Progenitor cell of endocrine pancreas (in vitro differentiated cells): Measurements from ENCODE around the gene KRTAP3-3. TPM values are rescaled to one million over a fixed set of nuclear protein-coding genes. Genes with fewer than 3 reads are reported as not detected.
"Not testable (repeated sequence)": the region's sequence is repeated elsewhere in the genome, so short reads cannot be mapped to it uniquely, and the experiment has no call there.

Experiments used
- DNase-seq: peaks from one replicate; pipeline ENCODE4 v3.0.0; 2021; ENCODE audit warnings: low spot score; ENCODE audit not compliant: unreplicated experiment
- H3K27ac Mint-ChIP-seq: 2 replicates; pipeline ENCODE4 v1.8.0; 2021; ENCODE audit warnings: mild to moderate bottlenecking, moderate library complexity, mixed read lengths
- H3K27me3 Mint-ChIP-seq: 2 replicates; pipeline ENCODE4 v1.8.0; 2021; ENCODE audit warnings: mixed read lengths
- H3K36me3 Mint-ChIP-seq: 2 replicates; pipeline ENCODE4 v1.8.0; 2022; ENCODE audit warnings: mixed read lengths; ENCODE audit not compliant: insufficient read depth
- H3K4me1 Mint-ChIP-seq: 2 replicates; pipeline ENCODE4 v1.8.0; 2021; ENCODE audit warnings: low read depth, mixed read lengths
- H3K4me3 Mint-ChIP-seq: 2 replicates; pipeline ENCODE4 v1.8.0; 2021; ENCODE audit warnings: low read depth, mild to moderate bottlenecking, moderate library complexity, mixed read lengths
- H3K9me3 Mint-ChIP-seq: 2 replicates; pipeline ENCODE4 v1.8.0; 2021; ENCODE audit warnings: low read depth, mixed read lengths
- CTCF ChIP-seq: fragments of 200-600 bp; sonication (generic); IDR thresholded peaks from one replicate; pipeline ENCODE4 v1.5.0; 2021; ENCODE audit warnings: antibody characterized with exemption, mild to moderate bottlenecking; ENCODE audit not compliant: unreplicated experiment
- long read RNA-seq: library from polyadenylated mRNA; unstranded; transcript quantifications from one replicate; pipeline ENCODE4 v2.0.0, GENCODE V29; 2020
- total RNA-seq: library from RNA; stranded (reverse); gene quantifications from 2 replicates; pipeline ENCODE4 v1.2.1, GENCODE V29; 2021

Gene KRTAP3-3
- total RNA-seq = not detected in 2 replicates
- long read RNA-seq = 0 reads

- Mint-ChIP-seq H3K9me3 (peaks cover 3% of the 10 kb centered on the region), H3K4me3 (no peak within 1 kb of the TSS), H3K4me1 (peaks cover 11% of the 10 kb centered on the region), H3K36me3 (no peaks in the 10 kb centered on the region), H3K27ac (peak within 1 kb of the TSS; percentile 35), H3K27me3 (no peaks in the 10 kb centered on the region)
- DNase-seq = no peak
- no peak for TF ChIP-seq CTCF
Observed at GRCh38 chr17:40993839-40994238, at the start of gene KRTAP3-3. Gene KRTAP3-3 (minus strand): TSS chr17:40994164. CDS start chr17:40994097, 67 bp downstream.

GRCh38 chr17:41042953-41043352 lies 49.0 kb upstream of the KRTAP3-3 start:
- no peak for DNase-seq
- TF ChIP-seq CTCF = no peak
- Mint-ChIP-seq H3K27ac (no peak overlapping the region), H3K4me1 (peaks cover 3% of the 10 kb centered on the region), H3K4me3 (no peak overlapping the region), H3K36me3 (no peaks in the 10 kb centered on the region), H3K9me3 (peaks cover 13% of the 10 kb centered on the region), H3K27me3 (no peaks in the 10 kb centered on the region)

GRCh38 chr17:41040783-41041571 lies 47.0 kb upstream of the KRTAP3-3 start, which contains the start of gene KRTAP1-1:
Gene KRTAP1-1 (minus strand): TSS chr17:41041450. CDS start chr17:41041397, 53 bp downstream.
- not testable (repeated sequence) for H3K4me1 Mint-ChIP-seq, H3K4me3 Mint-ChIP-seq, DNase-seq, H3K36me3 Mint-ChIP-seq, H3K27me3 Mint-ChIP-seq
- peaks cover 13% of the 10 kb centered on the region for H3K9me3 Mint-ChIP-seq
- peak within 1 kb of the TSS; percentile 81 for H3K27ac Mint-ChIP-seq

GRCh38 chr17:41037853-41038350 lies 43.9 kb upstream of the KRTAP3-3 start:
- Mint-ChIP-seq H3K27ac (no peak overlapping the region), H3K36me3 (no peaks in the 10 kb centered on the region), H3K4me1 (peaks cover 3% of the 10 kb centered on the region), H3K4me3 (no peak overlapping the region), H3K9me3 (peaks cover 8% of the 10 kb centered on the region), H3K27me3 (no peaks in the 10 kb centered on the region)
- no peak for DNase-seq
- TF ChIP-seq CTCF = no peak

- H3K4me1 Mint-ChIP-seq, H3K4me3 Mint-ChIP-seq, DNase-seq, H3K36me3 Mint-ChIP-seq, H3K27me3 Mint-ChIP-seq, H3K27ac Mint-ChIP-seq, H3K9me3 Mint-ChIP-seq: not testable (repeated sequence)
Observed at GRCh38 chr17:41034346-41034935, 40.5 kb upstream of the KRTAP3-3 start, which contains the start of gene KRTAP1-3. Gene KRTAP1-3 (minus strand): TSS chr17:41034874. CDS start chr17:41034821, 53 bp downstream.

GRCh38 chr17:41029633-41030245 lies 35.8 kb upstream of the KRTAP3-3 start, which contains the start of gene KRTAP1-4:
Gene KRTAP1-4 (minus strand): TSS chr17:41030195. CDS start chr17:41030078, 117 bp downstream.
- DNase-seq = no peak
- Mint-ChIP-seq H3K27me3 (peaks cover 5% of the 10 kb centered on the region), H3K27ac (no peak within 1 kb of the TSS), H3K4me3 (no peak within 1 kb of the TSS), H3K36me3 (no peaks in the 10 kb centered on the region), H3K9me3 (no peaks in the 10 kb centered on the region), H3K4me1 (no peaks in the 10 kb centered on the region)
- no peak for TF ChIP-seq CTCF
